Activated CD4-positive, alpha-beta T cell treated with anti-CD3 and anti-CD28 coated beads, Interleukin-2, amount 10 ng/mL, durations not matched to agents 24 days and 14 days (primary cell): ENCODE results near the gene GPBP1. TPM values are rescaled to one million over a fixed set of nuclear protein-coding genes. Genes with fewer than 3 reads are reported as not detected.
"Not testable (repeated sequence)": the region's sequence is repeated elsewhere in the genome, so short reads cannot be mapped to it uniquely, and the experiment has no call there.

Experiments used
- DNase-seq: peaks from one replicate; pipeline ENCODE4 v3.0.0; 2022
- H3K27ac Mint-ChIP-seq: one replicate; pipeline ENCODE4 v1.8.0; 2022; ENCODE audit warnings: mild to moderate bottlenecking, mixed read lengths
- H3K27me3 Mint-ChIP-seq: one replicate; pipeline ENCODE4 v1.8.0; 2022; ENCODE audit warnings: mixed read lengths
- H3K36me3 Mint-ChIP-seq: one replicate; pipeline ENCODE4 v1.8.0; 2022; ENCODE audit warnings: low read depth, mild to moderate bottlenecking, mixed read lengths
- H3K4me1 Mint-ChIP-seq: one replicate; pipeline ENCODE4 v1.8.0; 2021; ENCODE audit warnings: mixed read lengths
- H3K4me3 Mint-ChIP-seq: one replicate; pipeline ENCODE4 v1.8.0; 2022; ENCODE audit warnings: mild to moderate bottlenecking, moderate library complexity, mixed read lengths
- H3K9me3 Mint-ChIP-seq: one replicate; pipeline ENCODE4 v1.8.0; 2021; ENCODE audit warnings: mixed read lengths
- intact Hi-C: fragments of 100-400 bp; cut with micrococcal nuclease; formaldehyde crosslinking; loops from one replicate; pipeline ENCODE4 v1.15.1; 2023
- total RNA-seq: library from RNA; stranded (reverse); gene quantifications from 2 replicates; pipeline ENCODE4 v1.2.3, GENCODE V29; 2022

The GPBP1 gene
- total RNA-seq, 1 donor from 2014 or later = 86.7 TPM

- H3K9me3 Mint-ChIP-seq = no peaks in the 10 kb centered on the region
- intact Hi-C loops = loop anchor here (2.0 to 10.0 kb wide), 3 partner anchors 355 to 1459 kb away; partner anchors contain the start of genes IL6ST and SLC38A9
- H3K27ac Mint-ChIP-seq = peak overlapping the region; percentile 99
- H3K4me1 Mint-ChIP-seq = peaks cover 23% of the 10 kb centered on the region
- H3K4me3 Mint-ChIP-seq = peak overlapping the region; percentile 97
- no peak for DNase-seq
- peaks cover 22% of the 10 kb centered on the region for H3K36me3 Mint-ChIP-seq
- peaks cover 2% of the 10 kb centered on the region for H3K27me3 Mint-ChIP-seq
Measured at GRCh38 chr5:57171816-57172465, 1.9 kb upstream of the GPBP1 start.

- Mint-ChIP-seq H3K36me3 (peaks cover 26% of the 10 kb centered on the region), H3K4me1 (peaks cover 26% of the 10 kb centered on the region), H3K27ac (peak overlapping the region; percentile 99), H3K9me3 (no peaks in the 10 kb centered on the region), H3K27me3 (peaks cover 2% of the 10 kb centered on the region), H3K4me3 (peak overlapping the region; percentile 97)
- intact Hi-C loops = loop anchor here (1.0 to 10.0 kb wide), 7 partner anchors 49 to 1460 kb away; partner anchors contain the start of genes IL6ST, MIER3, SETD9 and SLC38A9
- peak; percentile 76 for DNase-seq
Measured at GRCh38 chr5:57172466-57173318, 1.2 kb upstream of the GPBP1 start.

GRCh38 chr5:57174128-57174889 lies 450 bp downstream of the GPBP1 start:
- DNase-seq = peak; percentile 83
- Mint-ChIP-seq H3K9me3 (no peaks in the 10 kb centered on the region), H3K27ac (peak overlapping the region; percentile 99), H3K27me3 (peaks cover 2% of the 10 kb centered on the region), H3K4me1 (peaks cover 39% of the 10 kb centered on the region), H3K36me3 (peaks cover 41% of the 10 kb centered on the region), H3K4me3 (peak overlapping the region; percentile 97)
- intact Hi-C loops = loop anchor here (2.0 to 10.0 kb wide), 3 partner anchors 18 to 1180 kb away; partner anchors contain the start of gene IL6ST

GRCh38 chr5:57174890-57175510 lies 1.1 kb downstream of the GPBP1 start:
- H3K9me3 Mint-ChIP-seq = no peaks in the 10 kb centered on the region
- intact Hi-C loops = loop anchor here (2.0 to 10.0 kb wide), 3 partner anchors 18 to 1180 kb away; partner anchors contain the start of gene IL6ST
- H3K27ac Mint-ChIP-seq = peak overlapping the region; percentile 99

GRCh38 chr5:57175551-57176309 lies 1.9 kb downstream of the GPBP1 start:
- DNase-seq = peak; percentile 86
- Mint-ChIP-seq H3K27me3 (peaks cover 2% of the 10 kb centered on the region), H3K27ac (peak overlapping the region; percentile 99), H3K4me1 (peaks cover 53% of the 10 kb centered on the region), H3K9me3 (no peaks in the 10 kb centered on the region), H3K4me3 (peak overlapping the region; percentile 97), H3K36me3 (peaks cover 52% of the 10 kb centered on the region)
- intact Hi-C loops = loop anchor here (2.0 to 10.0 kb wide), 4 partner anchors 17 to 1181 kb away; partner anchors contain the start of gene IL6ST

More at GRCh38 chr5:57174890-57175510, 1.1 kb downstream of the GPBP1 start:
- Mint-ChIP-seq H3K4me1 (peaks cover 46% of the 10 kb centered on the region), H3K4me3 (peak overlapping the region; percentile 97), H3K36me3 (peaks cover 48% of the 10 kb centered on the region), H3K27me3 (peaks cover 2% of the 10 kb centered on the region)
- no peak for DNase-seq

GRCh38 chr5:57176350-57176857 lies 2.5 kb downstream of the GPBP1 start:
- DNase-seq = peak; percentile 63
- Mint-ChIP-seq H3K4me3 (peak overlapping the region; percentile 97), H3K36me3 (peaks cover 57% of the 10 kb centered on the region), H3K27ac (peak overlapping the region; percentile 99), H3K27me3 (peaks cover 2% of the 10 kb centered on the region), H3K4me1 (peaks cover 60% of the 10 kb centered on the region), H3K9me3 (no peaks in the 10 kb centered on the region)
- intact Hi-C loops = loop anchor here (2.0 to 10.0 kb wide), 2 partner anchors 276 to 1182 kb away; partner anchors contain the start of gene IL6ST

- no peak for DNase-seq
- Mint-ChIP-seq H3K4me1 (peaks cover 55% of the 10 kb centered on the region), H3K36me3 (peaks cover 56% of the 10 kb centered on the region), H3K27ac (peak overlapping the region; percentile 62), H3K27me3 (peaks cover 2% of the 10 kb centered on the region), H3K9me3 (no peaks in the 10 kb centered on the region), H3K4me3 (peak overlapping the region; percentile 97)
- intact Hi-C loops = loop anchor here (2.0 to 10.0 kb wide), 2 partner anchors 277 to 1183 kb away; partner anchors contain the start of gene IL6ST
Measured at GRCh38 chr5:57177479-57178156, 3.8 kb downstream of the GPBP1 start.

GRCh38 chr5:57178238-57178637 lies 4.4 kb downstream of the GPBP1 start:
- H3K4me1 Mint-ChIP-seq = peaks cover 55% of the 10 kb centered on the region
- not testable (repeated sequence) for H3K9me3 Mint-ChIP-seq, H3K27me3 Mint-ChIP-seq, H3K27ac Mint-ChIP-seq, DNase-seq
- intact Hi-C loops = loop anchor here (10.0 kb wide), 1 partner anchor 1183 kb away; the partner anchor contains the start of gene IL6ST
- peak overlapping the region; percentile 97 for H3K4me3 Mint-ChIP-seq
- peaks cover 56% of the 10 kb centered on the region for H3K36me3 Mint-ChIP-seq

- Mint-ChIP-seq H3K36me3 (peaks cover 65% of the 10 kb centered on the region), H3K27ac (peak overlapping the region; percentile 56), H3K27me3 (no peaks in the 10 kb centered on the region), H3K4me3 (peak overlapping the region; percentile 97), H3K4me1 (peaks cover 60% of the 10 kb centered on the region), H3K9me3 (peaks cover 3% of the 10 kb centered on the region)
- intact Hi-C loops = loop anchor here (10.0 kb wide), 1 partner anchor 1185 kb away; the partner anchor contains the start of gene IL6ST
- peak; percentile 63 for DNase-seq
Measured at GRCh38 chr5:57179262-57180200, 5.7 kb downstream of the GPBP1 start.

GRCh38 chr5:57181154-57181553 lies 7.3 kb downstream of the GPBP1 start:
- Mint-ChIP-seq H3K9me3 (peaks cover 3% of the 10 kb centered on the region), H3K4me3 (peak overlapping the region; percentile 97), H3K4me1 (peaks cover 64% of the 10 kb centered on the region), H3K27ac (peak overlapping the region; percentile 73), H3K36me3 (peaks cover 64% of the 10 kb centered on the region), H3K27me3 (no peaks in the 10 kb centered on the region)
- peak; percentile 71 for DNase-seq
- intact Hi-C loops = no loop called here

GRCh38 chr5:57184322-57184721 lies 10.5 kb downstream of the GPBP1 start:
- Mint-ChIP-seq H3K27ac (no peak overlapping the region), H3K36me3 (peaks cover 53% of the 10 kb centered on the region)
- no peak for DNase-seq

More at GRCh38 chr5:57184322-57184721, 10.5 kb downstream of the GPBP1 start:
- intact Hi-C loops = no loop called here
- Mint-ChIP-seq H3K4me3 (peak overlapping the region; percentile 57), H3K4me1 (peaks cover 68% of the 10 kb centered on the region), H3K9me3 (peaks cover 3% of the 10 kb centered on the region), H3K27me3 (no peaks in the 10 kb centered on the region)
